Fibroblast of villous mesenchyme (primary cell): ENCODE measurements around the gene HNRNPF. TPM values are rescaled to one million over a fixed set of nuclear protein-coding genes. Genes with fewer than 3 reads are reported as not detected.

Experiments
- DNase-seq: peaks from one replicate; pipeline ENCODE4 v3.0.0-alpha.2; 2010; ENCODE audit warnings: low read depth
- H3K4me3 ChIP-seq: 2 replicates; pipeline ENCODE4 v1.5.1; 2011; ENCODE audit warnings: low read depth, mild to moderate bottlenecking, low read length
- CTCF ChIP-seq: IDR thresholded peaks from 2 replicates; pipeline ENCODE4 v1.5.1; 2012; ENCODE audit warnings: low read depth, mild to moderate bottlenecking, low read length; ENCODE audit not compliant: insufficient read depth
- total RNA-seq: library from RNA; depleted of rRNA; stranded (reverse); fragments of >200 nt; gene quantifications from 2 replicates; pipeline ENCODE4 v1.2.3, GENCODE V29; 2012

The HNRNPF gene
- total RNA-seq, 1 donor, result 203 TPM

- peak overlapping the region; percentile 83 for H3K4me3 ChIP-seq
- peak; percentile 58 for TF ChIP-seq CTCF
- peak; percentile 95 for DNase-seq
These were observed 1.2 kb downstream of the HNRNPF start for GRCh38 chr10:43407576-43408330.

- TF ChIP-seq CTCF, result no peak
- peak; percentile 63 for DNase-seq
- H3K4me3 ChIP-seq, result peak overlapping the region; percentile 83
These were observed 1.8 kb downstream of the HNRNPF start for GRCh38 chr10:43407148-43407575.

GRCh38 chr10:43404704-43405084 lies 4.3 kb downstream of the HNRNPF start:
- DNase-seq, result no peak
- peak overlapping the region; percentile 29 for H3K4me3 ChIP-seq
- no peak for TF ChIP-seq CTCF

- no peak for TF ChIP-seq CTCF
- peak overlapping the region; percentile 29 for H3K4me3 ChIP-seq
- peak; percentile 36 for DNase-seq
These were observed 4.9 kb downstream of the HNRNPF start for GRCh38 chr10:43403911-43404703.

- no peak overlapping the region for H3K4me3 ChIP-seq
- DNase-seq, result no peak
- TF ChIP-seq CTCF, result no peak
These were observed 6.0 kb downstream of the HNRNPF start for GRCh38 chr10:43402880-43403452.

GRCh38 chr10:43402176-43402575 lies 6.8 kb downstream of the HNRNPF start:
- H3K4me3 ChIP-seq, result no peak overlapping the region
- peak; percentile 47 for DNase-seq
- no peak for TF ChIP-seq CTCF
